Erythroblast (primary cell): ENCODE data around the gene CDX1.

ENCODE experiments used
- GATA1 ChIP-seq: IDR thresholded peaks from 2 replicates; pipeline ENCODE4 v1.6.1; 2011; ENCODE audit warnings: low read depth, mild to moderate bottlenecking, control low read depth, low read length, moderate library complexity
- POLR2A ChIP-seq: IDR thresholded peaks from 2 replicates; pipeline ENCODE4 v1.6.1; 2011; ENCODE audit warnings: mild to moderate bottlenecking, low read length

- TF ChIP-seq GATA1 (no peak), POLR2A (no peak)
Measured at GRCh38 chr5:150156540-150156939, 10.0 kb upstream of the CDX1 start.
